Retinal pigment epithelial cell (primary cell): ENCODE measurements around the gene ZIC5.
"Not testable (repeated sequence)": the region's sequence is repeated elsewhere in the genome, so short reads cannot be mapped to it uniquely, and the experiment has no call there.

ENCODE experiments used
- DNase-seq: peaks from one replicate; pipeline ENCODE4 v3.0.0-alpha.2; 2010; ENCODE audit warnings: low read depth
- H3K4me3 ChIP-seq: 2 replicates; pipeline ENCODE4 v1.5.1; 2011; ENCODE audit warnings: mild to moderate bottlenecking, low read length, control low read depth, moderate library complexity
- TF ChIP-seq, protein P1 (sequence below): conservative IDR thresholded peaks from 2 replicates; pipeline ENCODE4 v1.5.1; 2011; ENCODE audit warnings: low read depth, low read length, control low read depth, inconsistent platforms

ZIC5 gene

GRCh38 chr13:99955747-99956472 is 15.7 kb downstream of the ZIC5 start:
- TF ChIP-seq, protein P1, sequence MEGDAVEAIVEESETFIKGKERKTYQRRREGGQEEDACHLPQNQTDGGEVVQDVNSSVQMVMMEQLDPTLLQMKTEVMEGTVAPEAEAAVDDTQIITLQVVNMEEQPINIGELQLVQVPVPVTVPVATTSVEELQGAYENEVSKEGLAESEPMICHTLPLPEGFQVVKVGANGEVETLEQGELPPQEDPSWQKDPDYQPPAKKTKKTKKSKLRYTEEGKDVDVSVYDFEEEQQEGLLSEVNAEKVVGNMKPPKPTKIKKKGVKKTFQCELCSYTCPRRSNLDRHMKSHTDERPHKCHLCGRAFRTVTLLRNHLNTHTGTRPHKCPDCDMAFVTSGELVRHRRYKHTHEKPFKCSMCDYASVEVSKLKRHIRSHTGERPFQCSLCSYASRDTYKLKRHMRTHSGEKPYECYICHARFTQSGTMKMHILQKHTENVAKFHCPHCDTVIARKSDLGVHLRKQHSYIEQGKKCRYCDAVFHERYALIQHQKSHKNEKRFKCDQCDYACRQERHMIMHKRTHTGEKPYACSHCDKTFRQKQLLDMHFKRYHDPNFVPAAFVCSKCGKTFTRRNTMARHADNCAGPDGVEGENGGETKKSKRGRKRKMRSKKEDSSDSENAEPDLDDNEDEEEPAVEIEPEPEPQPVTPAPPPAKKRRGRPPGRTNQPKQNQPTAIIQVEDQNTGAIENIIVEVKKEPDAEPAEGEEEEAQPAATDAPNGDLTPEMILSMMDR: no peak
- H3K4me3 ChIP-seq: no peak overlapping the region
- DNase-seq: no peak

- no peak for DNase-seq
- H3K4me3 ChIP-seq: no peak overlapping the region
- TF ChIP-seq, protein P1: no peak
These were observed 16.3 kb downstream of the ZIC5 start for GRCh38 chr13:99955107-99955746.

GRCh38 chr13:99953138-99953755 is 18.3 kb downstream of the ZIC5 start:
- DNase-seq: no peak
- TF ChIP-seq, protein P1: no peak
- H3K4me3 ChIP-seq: no peak overlapping the region

GRCh38 chr13:99951666-99952065 is 19.9 kb downstream of the ZIC5 start:
- not testable (repeated sequence) for DNase-seq, H3K4me3 ChIP-seq

- no peak for DNase-seq
- TF ChIP-seq, protein P1: no peak
- no peak overlapping the region for H3K4me3 ChIP-seq
These were observed 21.7 kb downstream of the ZIC5 start for GRCh38 chr13:99949679-99950413.

- no peak for DNase-seq
- no peak overlapping the region for H3K4me3 ChIP-seq
- TF ChIP-seq, protein P1: no peak
These were observed 22.5 kb downstream of the ZIC5 start for GRCh38 chr13:99948907-99949678.
